NCI-H128 (cell line): ENCODE measurements around the gene EVPLL.
"Not testable (repeated sequence)": the region's sequence is repeated elsewhere in the genome, so short reads cannot be mapped to it uniquely, and the experiment has no call there.

Experiments used
- DNase-seq: peaks from one replicate; lab custom pipeline; 2025; ENCODE audit not compliant: unreplicated experiment; lab: John Stamatoyannopoulos, UW

EVPLL gene

GRCh38 chr17:18377437-18378204 is at the start of gene EVPLL:
Gene EVPLL (plus strand): TSS chr17:18377778. CDS start chr17:18380938, 3,160 bp downstream.
- DNase-seq: no peak

GRCh38 chr17:18328643-18329204 is 48.9 kb upstream of the EVPLL start:
- no peak for DNase-seq

GRCh38 chr17:18331879-18332278 is 45.7 kb upstream of the EVPLL start:
- DNase-seq: no peak

- no peak for DNase-seq
Observed at GRCh38 chr17:18332909-18333489, 44.6 kb upstream of the EVPLL start.

GRCh38 chr17:18338158-18338557 is 39.4 kb upstream of the EVPLL start:
- DNase-seq: not testable (repeated sequence)

GRCh38 chr17:18339933-18340332 is 37.6 kb upstream of the EVPLL start:
- DNase-seq: no peak

- no peak for DNase-seq
Observed at GRCh38 chr17:18344021-18344420, 33.6 kb upstream of the EVPLL start.

GRCh38 chr17:18353541-18353940 is 24.0 kb upstream of the EVPLL start:
- DNase-seq: no peak

GRCh38 chr17:18356624-18357023 is 21.0 kb upstream of the EVPLL start:
- DNase-seq: no peak

- no peak for DNase-seq
Observed at GRCh38 chr17:18360518-18360917, 17.1 kb upstream of the EVPLL start.

GRCh38 chr17:18361837-18362697 is 15.5 kb upstream of the EVPLL start:
- DNase-seq: no peak

- DNase-seq: no peak
Observed at GRCh38 chr17:18362698-18363100, 14.9 kb upstream of the EVPLL start.

- peak; percentile 80 for DNase-seq
Observed at GRCh38 chr17:18363101-18364049, 14.2 kb upstream of the EVPLL start, which contains the start of gene SHMT1. Gene SHMT1 (minus strand): TSS chr17:18363550. CDS start chr17:18355981, 7,569 bp downstream.

GRCh38 chr17:18364166-18364565 is 13.4 kb upstream of the EVPLL start:
- no peak for DNase-seq

GRCh38 chr17:18368946-18369345 is 8.6 kb upstream of the EVPLL start:
- DNase-seq: no peak

- DNase-seq: no peak
Observed at GRCh38 chr17:18370761-18371160, 6.8 kb upstream of the EVPLL start.

- DNase-seq: no peak
Observed at GRCh38 chr17:18371455-18371854, 6.1 kb upstream of the EVPLL start.

- DNase-seq: not testable (repeated sequence)
Observed at GRCh38 chr17:18373181-18373580, 4.4 kb upstream of the EVPLL start.

- DNase-seq: no peak
Observed at GRCh38 chr17:18374216-18374615, 3.4 kb upstream of the EVPLL start.

- no peak for DNase-seq
Observed at GRCh38 chr17:18378205-18378505, 577 bp downstream of the EVPLL start.
